Caco-2 (cell line): ENCODE data around the gene ZBTB24. TPM values are rescaled to one million over a fixed set of nuclear protein-coding genes. Genes with fewer than 3 reads are reported as not detected.

Experiments
- BruUV-seq: library from RNA; stranded (reverse); fragments of 400-500 nt; replicated peaks from 2 replicates; lab custom pipeline; 2021; lab: Mats Ljungman, UMichigan
- CTCF ChIA-PET: fragments of 300-600 bp; sonication (Branson Sonifier 250); formaldehyde crosslinking; loops from one replicate; lab custom pipeline; 2022; ENCODE audit warnings: antibody characterized with exemption; lab: Charles Lee
- POLR2A ChIA-PET: fragments of 300-600 bp; sonication (Branson Sonifier 250); formaldehyde crosslinking; loops from one replicate; lab custom pipeline; 2022; ENCODE audit warnings: antibody characterized with exemption; lab: Charles Lee
- DNase-seq, 2 experiments: peaks; one replicate each; pipeline versions ENCODE4 v3.0.0 to v3.0.0-alpha.2; 2020 to 2022
- H3K27me3 ChIP-seq: replicated peaks from 2 replicates; pipeline ENCODE4 v1.6.0; 2011; ENCODE audit warnings: low read length; ENCODE audit not compliant: control insufficient read depth, insufficient read depth
- H3K36me3 ChIP-seq: 2 replicates; pipeline ENCODE4 v1.5.1; 2011; ENCODE audit warnings: low read length; ENCODE audit not compliant: control insufficient read depth, insufficient read depth
- H3K4me1 ChIP-seq: fragments of 250-450 bp; sonication (Bioruptor Pico); 2 replicates; pipeline ENCODE4 v1.5.1; 2020; ENCODE audit warnings: mild to moderate bottlenecking
- H3K4me3 ChIP-seq: 2 replicates; pipeline ENCODE4 v1.5.1; 2011; ENCODE audit warnings: low read depth, mild to moderate bottlenecking, control low read depth, low read length
- H3K9me3 ChIP-seq: fragments of 250-450 bp; sonication (Bioruptor Pico); 2 replicates; pipeline ENCODE4 v1.5.1; 2020; ENCODE audit warnings: mild to moderate bottlenecking, moderate library complexity
- H3K27ac Mint-ChIP-seq: one replicate; pipeline ENCODE4 v1.8.0; 2022; ENCODE audit warnings: mixed read lengths; ENCODE audit not compliant: unreplicated experiment
- H3K27me3 Mint-ChIP-seq: one replicate; pipeline ENCODE4 v1.8.0; 2022; ENCODE audit warnings: mixed read lengths; ENCODE audit not compliant: insufficient read depth, unreplicated experiment
- H3K36me3 Mint-ChIP-seq: one replicate; pipeline ENCODE4 v1.8.0; 2022; ENCODE audit warnings: mild to moderate bottlenecking, mixed read lengths; ENCODE audit not compliant: insufficient read depth, unreplicated experiment
- H3K4me1 Mint-ChIP-seq: one replicate; pipeline ENCODE4 v1.8.0; 2022; ENCODE audit warnings: low read depth, mixed read lengths; ENCODE audit not compliant: unreplicated experiment
- H3K4me3 Mint-ChIP-seq: one replicate; pipeline ENCODE4 v1.8.0; 2022; ENCODE audit warnings: mild to moderate bottlenecking, moderate library complexity, mixed read lengths; ENCODE audit not compliant: unreplicated experiment
- H3K9me3 Mint-ChIP-seq: one replicate; pipeline ENCODE4 v1.8.0; 2022; ENCODE audit warnings: mixed read lengths; ENCODE audit not compliant: unreplicated experiment
- CTCF ChIP-seq, 2 experiments: fragments of 200-600 bp in 1 of 2; IDR thresholded peaks; 1 replicate in 1 of 2; 2 replicates in 1 of 2; pipeline versions ENCODE4 v1.5.1 to v1.8.0; 2011 to 2022; ENCODE audit warnings: antibody characterized with exemption in 1 of 2, control low read depth in 1 of 2, inconsistent platforms in 1 of 2, low read depth in 1 of 2, low read length in 1 of 2, mild to moderate bottlenecking in 1 of 2, moderate library complexity in 1 of 2; ENCODE audit not compliant: insufficient read depth in 1 of 2, severe bottlenecking in 1 of 2, unreplicated experiment in 1 of 2
- intact Hi-C: fragments of 100-400 bp; cut with micrococcal nuclease; formaldehyde crosslinking; loops from one replicate; pipeline ENCODE4 v1.10.0; 2022; ENCODE audit not compliant: unreplicated experiment
- total RNA-seq: library from RNA; stranded (reverse); gene quantifications from 2 replicates; pipeline ENCODE4 v1.2.3, GENCODE V29; 2022

Gene ZBTB24
- total RNA-seq, 1 experiment from 2014 or later = 10.3 TPM

GRCh38 chr6:109447087-109447486, 35.9 kb downstream of the ZBTB24 start:
- ChIA-PET CTCF (no interaction called here), POLR2A (no interaction called here)
- H3K27ac Mint-ChIP-seq = no peak overlapping the region

GRCh38 chr6:109446541-109446940, 36.5 kb downstream of the ZBTB24 start:
- H3K9me3 Mint-ChIP-seq = no peaks in the 10 kb centered on the region
- TF ChIP-seq CTCF (IDR thresholded peaks at IDR 0.05; ENCODE audit: insufficient read depth in 1 of 2, low read depth in 1 of 2, low read length in 1 of 2, severe bottlenecking in 1 of 2, unreplicated experiment in 1 of 2) = no peak
- no peak overlapping the region for H3K4me3 ChIP-seq
- H3K27me3 Mint-ChIP-seq = no peaks in the 10 kb centered on the region
- peaks cover 5% of the 10 kb centered on the region for H3K4me1 ChIP-seq
- H3K9me3 ChIP-seq = no peaks in the 10 kb centered on the region
- CTCF ChIA-PET = no interaction called here
- intact Hi-C loops = loop anchor here (5.0 to 10.0 kb wide), 2 partner anchors 36 to 262 kb away; partner anchors contain the start of gene ZBTB24
- H3K27me3 ChIP-seq = no peaks in the 10 kb centered on the region
- H3K27ac Mint-ChIP-seq = no peak overlapping the region
- no peaks in the 10 kb centered on the region for H3K4me1 Mint-ChIP-seq
- H3K4me3 Mint-ChIP-seq = no peak overlapping the region
- no TSS peak for BruUV-seq
- no peak for DNase-seq
- POLR2A ChIA-PET = interaction anchor here (0.6 kb wide), 1 partner anchor 352 kb away, joined by 5 read pairs; no protein-coding TSS in a partner anchor
- peaks cover 15% of the 10 kb centered on the region for H3K36me3 Mint-ChIP-seq
- H3K36me3 ChIP-seq = no peaks in the 10 kb centered on the region

More at GRCh38 chr6:109447087-109447486, 35.9 kb downstream of the ZBTB24 start:
- no peak for DNase-seq
- Histone ChIP-seq H3K9me3 (no peaks in the 10 kb centered on the region), H3K27me3 (no peaks in the 10 kb centered on the region), H3K4me3 (no peak overlapping the region), H3K4me1 (peaks cover under 1% of the 10 kb centered on the region; the same call in 1 of the 2 replicates), H3K36me3 (no peaks in the 10 kb centered on the region)
- Mint-ChIP-seq H3K9me3 (no peaks in the 10 kb centered on the region), H3K4me3 (no peak overlapping the region), H3K36me3 (peaks cover 15% of the 10 kb centered on the region), H3K4me1 (no peaks in the 10 kb centered on the region), H3K27me3 (no peaks in the 10 kb centered on the region)
- intact Hi-C loops = loop anchor here (5.0 to 10.0 kb wide), 2 partner anchors 35 to 262 kb away; partner anchors contain the start of gene ZBTB24
- no peak for TF ChIP-seq CTCF (IDR thresholded peaks at IDR 0.05; ENCODE audit: insufficient read depth in 1 of 2, low read depth in 1 of 2, low read length in 1 of 2, severe bottlenecking in 1 of 2, unreplicated experiment in 1 of 2)
- no TSS peak for BruUV-seq

- no peaks in the 10 kb centered on the region for H3K9me3 Mint-ChIP-seq
- Histone ChIP-seq H3K4me3 (no peak overlapping the region), H3K4me1 (peaks cover 7% of the 10 kb centered on the region), H3K27me3 (no peaks in the 10 kb centered on the region), H3K36me3 (no peaks in the 10 kb centered on the region), H3K9me3 (no peaks in the 10 kb centered on the region)
- H3K4me3 Mint-ChIP-seq = no peak overlapping the region
- no peaks in the 10 kb centered on the region for H3K27me3 Mint-ChIP-seq
- intact Hi-C loops = loop anchor here (5.0 to 10.0 kb wide), 2 partner anchors 36 to 261 kb away; partner anchors contain the start of gene ZBTB24
- CTCF ChIA-PET = interaction anchor here (0.5 kb wide), 1 partner anchor 190 kb away, joined by 3 read pairs; no protein-coding TSS in a partner anchor
- POLR2A ChIA-PET = no interaction called here
- DNase-seq = no peak
- H3K36me3 Mint-ChIP-seq = peaks cover 15% of the 10 kb centered on the region
- H3K27ac Mint-ChIP-seq = no peak overlapping the region
- no TSS peak for BruUV-seq
- no peak for TF ChIP-seq CTCF (IDR thresholded peaks at IDR 0.05; ENCODE audit: insufficient read depth in 1 of 2, low read depth in 1 of 2, low read length in 1 of 2, severe bottlenecking in 1 of 2, unreplicated experiment in 1 of 2)
- H3K4me1 Mint-ChIP-seq = no peaks in the 10 kb centered on the region
Observed at GRCh38 chr6:109446072-109446471, 36.9 kb downstream of the ZBTB24 start.
